Body of pancreas (tissue), 4 donors: ENCODE measurements around the gene BGN. TPM values are rescaled to one million over a fixed set of nuclear protein-coding genes. Genes with fewer than 3 reads are reported as not detected.

Experiments
- ATAC-seq: fragments of 150-250 bp; one replicate; pipeline ENCODE4 v1.9.1; 2016
- DNase-seq, 4 donors: peaks; one replicate each; pipeline ENCODE4 v3.0.0-alpha.2; 2019
- H3K27ac ChIP-seq, 4 donors: fragments of 200-600 bp; sonication (generic); 1 replicate in 3 of 4; 2 replicates in 1 of 4; pipeline versions ENCODE4 v1.5.1 to v1.6.1; 2016 to 2019; ENCODE audit warnings: mild to moderate bottlenecking in 1 of 4, mixed read lengths in 1 of 4, moderate library complexity in 1 of 4
- H3K27me3 ChIP-seq, 2 donors: fragments of 200-600 bp; sonication (generic); one replicate each; pipeline ENCODE4 v1.6.0; 2016; ENCODE audit warnings: mild to moderate bottlenecking in 1 of 2
- H3K36me3 ChIP-seq, 2 donors: fragments of 200-600 bp; sonication (generic); replicated peaks in 1 of 2; 2 replicates each; pipeline ENCODE4 v1.5.1; 2016; ENCODE audit warnings: low read depth in 2 of 2; ENCODE audit not compliant: insufficient read depth in 1 of 2
- H3K4me1 ChIP-seq: fragments of 200-600 bp; sonication (generic); one replicate; pipeline ENCODE4 v1.6.0; 2016
- H3K4me3 ChIP-seq, 2 donors: fragments of 200-600 bp; sonication (generic); 1 replicate in 1 of 2; 2 replicates in 1 of 2; pipeline ENCODE4 v1.5.1; 2016 to 2019
- H3K9me3 ChIP-seq, 3 donors: fragments of 200-600 bp; sonication (generic); 1 replicate in 2 of 3; 2 replicates in 1 of 3; pipeline ENCODE4 v1.5.1; 2016
- POLR2A ChIP-seq, 3 donors: fragments of 450-650 bp; IDR thresholded peaks; one replicate each; pipeline ENCODE4 v1.6.1; 2016; ENCODE audit warnings: antibody characterized with exemption in 3 of 3, mild to moderate bottlenecking in 2 of 3
- WGBS, 2 donors: methylation state at CpG; one replicate each; pipeline ENCODE4 v1.1.5; 2017; 5-methylcytosine and 5-hydroxymethylcytosine counted together
- intact Hi-C: fragments of 100-400 bp; cut with DNase I; formaldehyde crosslinking; loops from one replicate; pipeline ENCODE4 v1.15.1; 2023
- total RNA-seq, 2 donors: library from RNA; depleted of rRNA; stranded (reverse); fragments of >200 nt; gene quantifications; one replicate each; pipeline ENCODE4 v1.1.0, GENCODE V29; 2016
- TF ChIP-seq, protein P1 (sequence below), 7 experiments: fragments of 450-650 bp in 4 of 7; fragments of 200-600 bp in 3 of 7; sonication (generic) in 3 of 7; IDR thresholded peaks; one replicate each; pipeline ENCODE4 v1.5.1; 2016 to 2019; ENCODE audit warnings: antibody characterized with exemption in 7 of 7

Gene BGN
- total RNA-seq, 2 donors from 2014 or later: 30.7 to 34.0 TPM

DNA sequence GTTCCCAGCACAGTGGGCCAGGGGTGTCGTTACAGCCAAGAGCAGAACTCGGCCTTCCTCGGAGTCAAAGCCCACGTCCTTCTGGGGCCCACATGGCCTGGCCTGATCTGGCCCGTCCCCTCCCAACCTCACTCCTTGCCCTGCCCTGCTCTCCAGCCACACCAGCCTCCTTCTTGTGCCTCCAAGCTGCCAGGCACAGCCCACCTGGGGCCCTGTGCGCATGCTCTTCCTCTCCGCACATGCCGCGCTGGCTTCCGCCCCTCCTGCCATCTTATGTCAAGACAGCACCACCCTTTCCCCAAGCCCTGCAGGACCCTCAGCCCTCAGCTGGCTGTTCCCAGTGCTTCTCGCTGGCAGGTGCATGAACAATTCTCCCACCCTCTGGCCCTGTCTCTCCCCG, 31.2 kb upstream of the BGN start:
- no peak for ATAC-seq
- H3K4me1 ChIP-seq: no peaks in the 10 kb centered on the region
- TF ChIP-seq, protein P1, sequence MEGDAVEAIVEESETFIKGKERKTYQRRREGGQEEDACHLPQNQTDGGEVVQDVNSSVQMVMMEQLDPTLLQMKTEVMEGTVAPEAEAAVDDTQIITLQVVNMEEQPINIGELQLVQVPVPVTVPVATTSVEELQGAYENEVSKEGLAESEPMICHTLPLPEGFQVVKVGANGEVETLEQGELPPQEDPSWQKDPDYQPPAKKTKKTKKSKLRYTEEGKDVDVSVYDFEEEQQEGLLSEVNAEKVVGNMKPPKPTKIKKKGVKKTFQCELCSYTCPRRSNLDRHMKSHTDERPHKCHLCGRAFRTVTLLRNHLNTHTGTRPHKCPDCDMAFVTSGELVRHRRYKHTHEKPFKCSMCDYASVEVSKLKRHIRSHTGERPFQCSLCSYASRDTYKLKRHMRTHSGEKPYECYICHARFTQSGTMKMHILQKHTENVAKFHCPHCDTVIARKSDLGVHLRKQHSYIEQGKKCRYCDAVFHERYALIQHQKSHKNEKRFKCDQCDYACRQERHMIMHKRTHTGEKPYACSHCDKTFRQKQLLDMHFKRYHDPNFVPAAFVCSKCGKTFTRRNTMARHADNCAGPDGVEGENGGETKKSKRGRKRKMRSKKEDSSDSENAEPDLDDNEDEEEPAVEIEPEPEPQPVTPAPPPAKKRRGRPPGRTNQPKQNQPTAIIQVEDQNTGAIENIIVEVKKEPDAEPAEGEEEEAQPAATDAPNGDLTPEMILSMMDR (IDR thresholded peaks at IDR 0.05): no peak
- TF ChIP-seq POLR2A (IDR thresholded peaks at IDR 0.05): no peak
- no peaks in the 10 kb centered on the region for H3K9me3 ChIP-seq
- DNase-seq: no peak
- no peak overlapping the region for H3K4me3 ChIP-seq
- no peaks in the 10 kb centered on the region for H3K36me3 ChIP-seq
- no peak overlapping the region for H3K27ac ChIP-seq
- 56 to 79% methylated on average over 4 to 11 of the region's 12 CpGs for WGBS, 2 donors
- intact Hi-C loops: no loop called here
- no peaks in the 10 kb centered on the region for H3K27me3 ChIP-seq

DNA sequence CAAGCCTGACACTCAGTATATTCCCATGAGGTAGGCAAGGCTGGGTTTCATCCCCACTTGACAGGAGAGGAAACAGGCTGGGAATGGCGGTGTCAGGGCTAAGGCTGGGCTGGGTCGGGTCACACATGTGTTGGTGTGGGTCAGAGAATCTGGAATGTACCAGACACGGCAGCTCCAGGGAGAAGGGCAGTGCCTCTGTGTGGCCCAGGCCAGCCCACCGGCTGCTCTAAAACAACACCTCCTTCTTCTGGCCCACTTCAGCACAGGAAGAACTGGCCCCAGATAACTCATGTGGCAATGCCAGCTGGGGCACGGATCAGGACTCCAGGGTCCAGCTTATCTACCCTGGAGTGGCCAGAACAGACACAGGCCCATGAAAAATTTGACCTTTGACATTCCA, 30.7 kb upstream of the BGN start:
- Histone ChIP-seq H3K27me3 (no peaks in the 10 kb centered on the region), H3K36me3 (no peaks in the 10 kb centered on the region), H3K4me3 (no peak overlapping the region), H3K9me3 (no peaks in the 10 kb centered on the region), H3K27ac (no peak overlapping the region), H3K4me1 (peaks cover 3% of the 10 kb centered on the region)
- intact Hi-C loops: no loop called here
- 90% methylated on average over 4 of the region's 5 CpGs; no CpG with 5 or more reads in 1 of the 2 donors for WGBS, 2 donors
- DNase-seq: no peak
- no peak for TF ChIP-seq POLR2A (IDR thresholded peaks at IDR 0.05)
- TF ChIP-seq, protein P1 (IDR thresholded peaks at IDR 0.05): no peak
- ATAC-seq: no peak

DNA sequence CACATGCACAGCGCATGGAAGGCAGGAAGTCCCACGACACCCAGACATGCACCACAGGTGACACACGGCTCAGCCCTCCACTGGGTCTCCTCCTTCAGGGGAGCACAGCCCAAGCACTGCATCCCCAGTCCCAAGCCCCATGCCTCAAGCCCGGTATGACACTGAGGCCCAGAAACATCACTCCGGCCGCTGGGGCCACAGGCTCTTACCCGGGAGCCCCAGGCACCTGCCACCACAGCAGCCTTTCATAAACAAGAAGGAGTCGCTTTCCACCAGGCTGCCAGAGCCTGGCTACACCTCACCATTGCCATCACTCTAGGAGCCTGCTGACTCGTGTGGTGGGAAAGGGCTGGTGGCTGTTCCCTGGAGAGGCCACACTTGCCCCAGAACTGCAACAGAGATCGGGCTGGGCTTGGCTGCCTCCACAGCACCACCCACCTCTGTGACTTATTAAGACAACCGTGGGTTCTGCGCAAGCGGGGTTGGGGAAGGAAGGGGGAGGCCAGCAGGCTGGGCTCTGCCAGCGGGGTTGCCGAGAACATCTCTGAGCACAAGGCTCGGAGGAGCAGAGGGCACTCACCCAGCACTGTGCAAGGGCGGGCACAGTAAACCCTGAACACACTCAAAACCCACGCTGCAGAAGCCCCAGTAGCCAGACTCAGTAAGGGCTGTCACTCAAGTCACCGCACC, 28.9 kb upstream of the BGN start:
- peaks cover 12% of the 10 kb centered on the region for H3K4me1 ChIP-seq
- intact Hi-C loops: no loop called here
- DNase-seq (no peak), ATAC-seq (no peak)
- TF ChIP-seq, protein P1 (IDR thresholded peaks at IDR 0.05): no peak
- no peak for TF ChIP-seq POLR2A (IDR thresholded peaks at IDR 0.05)
- no peak overlapping the region for H3K4me3 ChIP-seq
- no peaks in the 10 kb centered on the region for H3K27me3 ChIP-seq
- H3K9me3 ChIP-seq: no peaks in the 10 kb centered on the region
- 85 to 92% methylated on average over 5 to 6 of the region's 19 CpGs for WGBS, 2 donors
- H3K36me3 ChIP-seq: no peaks in the 10 kb centered on the region
- no peak overlapping the region for H3K27ac ChIP-seq

DNA sequence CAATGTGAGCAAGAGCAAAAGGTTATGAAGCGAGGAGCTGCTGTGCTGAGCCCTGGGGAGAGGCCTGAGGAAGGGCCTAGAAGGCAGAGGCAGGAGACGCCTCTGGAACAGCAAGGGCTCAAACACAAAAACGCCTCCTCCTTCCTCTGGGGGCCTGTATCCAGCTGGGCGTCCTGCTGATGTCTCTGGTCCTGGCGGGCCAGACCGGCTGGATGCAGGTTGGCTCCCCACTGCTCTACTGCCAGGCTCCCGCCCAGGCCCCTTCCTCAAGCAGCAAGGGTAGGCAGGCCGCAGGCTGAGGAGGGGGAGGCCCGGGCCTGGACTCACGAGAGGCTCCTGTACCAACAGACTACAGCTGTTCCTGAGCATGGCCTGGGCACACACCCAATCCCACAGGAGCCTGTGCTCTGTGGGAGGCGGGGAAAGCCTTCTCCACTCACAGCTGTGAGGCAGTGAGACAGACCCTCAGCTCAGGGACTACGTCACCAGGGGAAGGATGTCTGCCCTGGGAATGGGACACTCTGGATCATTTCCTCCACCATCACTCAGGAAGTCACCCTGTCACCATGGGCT, 26.7 kb upstream of the BGN start:
- no peak overlapping the region for H3K4me3 ChIP-seq
- H3K27me3 ChIP-seq: no peaks in the 10 kb centered on the region
- ATAC-seq (no peak), DNase-seq (no peak)
- TF ChIP-seq, protein P1 (IDR thresholded peaks at IDR 0.05): no peak
- no peak for TF ChIP-seq POLR2A (IDR thresholded peaks at IDR 0.05)
- 75 to 90% methylated on average over 1 to 4 of the region's 12 CpGs for WGBS, 2 donors
- no peak overlapping the region for H3K27ac ChIP-seq
- no peaks in the 10 kb centered on the region for H3K36me3 ChIP-seq
- peaks cover 12% of the 10 kb centered on the region for H3K4me1 ChIP-seq
- no peaks in the 10 kb centered on the region for H3K9me3 ChIP-seq
- intact Hi-C loops: no loop called here
